Natural killer cell treated with Interleukin-12 subunit alpha and Interleukin-12 subunit beta and Interleukin-15 and Interleukin-18, amount 100 ng/mL, for 72 hours (primary cell): ENCODE measurements around the gene CHD5. TPM values are rescaled to one million over a fixed set of nuclear protein-coding genes. Genes with fewer than 3 reads are reported as not detected.

Source experiments
- ATAC-seq, 2 donors: fragments of 150-1000 bp; cut with Tn5 transposase in 1 of 2; sonication (Bioruptor Pico), chemical (Tn5 transposase) in 1 of 2; 2 replicates each; pipeline ENCODE4 v1.10.0; 2021
- DNase-seq: peaks from one replicate; pipeline ENCODE4 v3.0.0; 2022; ENCODE audit warnings: low spot score
- H3K27ac Mint-ChIP-seq, 2 donors: 1 replicate in 1 of 2; 2 replicates in 1 of 2; pipeline ENCODE4 v1.8.0; 2022; ENCODE audit warnings: mixed read lengths in 2 of 2, mild to moderate bottlenecking in 1 of 2, moderate library complexity in 1 of 2
- H3K27me3 Mint-ChIP-seq, 2 donors: 1 replicate in 1 of 2; 2 replicates in 1 of 2; pipeline ENCODE4 v1.8.0; 2022; ENCODE audit warnings: mixed read lengths in 2 of 2
- H3K36me3 Mint-ChIP-seq: one replicate; pipeline ENCODE4 v1.8.0; 2022; ENCODE audit warnings: mixed read lengths
- H3K4me1 Mint-ChIP-seq, 2 donors: 1 replicate in 1 of 2; 2 replicates in 1 of 2; pipeline ENCODE4 v1.8.0; 2022; ENCODE audit warnings: low read depth in 2 of 2, mixed read lengths in 2 of 2, mild to moderate bottlenecking in 1 of 2
- H3K4me3 Mint-ChIP-seq: one replicate; pipeline ENCODE4 v1.8.0; 2022; ENCODE audit warnings: mixed read lengths
- H3K9me3 Mint-ChIP-seq: 2 replicates; pipeline ENCODE4 v1.8.0; 2022; ENCODE audit warnings: mixed read lengths
- total RNA-seq, 2 donors: library from RNA; stranded (reverse); gene quantifications; one replicate each; pipeline ENCODE4 v1.2.3, GENCODE V29; 2022

Gene CHD5
- total RNA-seq, 2 donors from 2014 or later = 0.31 to 0.78 TPM

DNA sequence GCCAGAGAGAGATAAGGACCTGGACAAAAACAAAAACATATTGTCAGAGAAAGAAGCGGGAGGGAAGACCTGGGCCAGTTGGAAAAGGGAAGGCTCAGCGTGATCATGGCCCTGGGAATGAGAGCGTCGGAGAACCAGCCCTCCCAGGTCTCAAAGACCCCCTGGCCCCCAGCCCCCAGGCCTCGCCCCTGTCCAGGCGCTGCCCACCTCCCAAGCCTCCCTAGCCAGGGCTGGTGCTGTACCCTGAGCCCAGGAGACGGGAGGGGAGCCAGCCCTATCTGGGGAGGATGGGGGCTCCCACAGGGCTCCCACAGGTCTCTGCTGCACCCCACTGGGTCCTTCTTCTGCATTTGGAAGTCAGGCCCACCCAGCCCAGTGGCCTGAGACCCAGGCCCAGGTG lies 15.1 kb downstream of the CHD5 start:
- no peak for DNase-seq
- Mint-ChIP-seq H3K4me3 (no peak overlapping the region), H3K4me1 (no peaks in the 10 kb centered on the region), H3K9me3 (no peaks in the 10 kb centered on the region), H3K27me3 (peaks cover 6 to 9% of the 10 kb centered on the region in 2 donors), H3K36me3 (no peaks in the 10 kb centered on the region), H3K27ac (no peak overlapping the region)
- ATAC-seq = no peak

DNA sequence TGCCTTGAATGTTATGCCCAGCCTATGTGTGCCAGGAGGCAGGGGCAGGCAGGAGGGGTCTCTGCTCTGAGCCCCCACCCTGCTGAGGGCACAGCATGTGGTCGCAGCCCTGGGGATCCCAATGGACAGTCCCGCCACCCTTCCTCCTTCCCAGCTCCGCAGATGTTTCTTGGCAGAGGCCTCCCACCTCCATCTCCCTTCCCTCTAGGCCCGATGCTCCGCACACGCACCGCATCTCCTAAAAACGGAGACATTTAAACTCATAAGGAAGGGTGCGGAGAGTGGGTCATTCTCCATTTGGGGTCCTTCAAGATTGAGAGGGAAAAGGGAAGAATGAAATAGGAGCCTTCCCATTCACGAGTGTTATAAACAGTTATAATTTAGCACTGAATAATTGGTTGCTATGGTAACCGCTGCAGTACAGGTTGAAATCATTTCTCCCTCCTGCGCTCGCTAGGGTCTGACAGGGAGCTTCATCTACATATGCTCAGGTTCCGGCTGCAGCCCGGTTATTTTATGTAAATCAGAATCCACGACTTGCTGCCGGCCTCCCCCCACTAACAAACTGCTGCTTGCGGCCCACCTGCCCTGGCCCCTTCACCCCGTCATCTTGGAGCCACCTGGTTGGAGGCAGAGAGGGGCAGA lies 16.0 kb downstream of the CHD5 start:
- Mint-ChIP-seq H3K27ac (no peak overlapping the region), H3K4me1 (no peaks in the 10 kb centered on the region), H3K27me3 (peaks cover 12 to 14% of the 10 kb centered on the region in 2 donors), H3K36me3 (no peaks in the 10 kb centered on the region), H3K4me3 (no peak overlapping the region), H3K9me3 (no peaks in the 10 kb centered on the region)
- DNase-seq (no peak), ATAC-seq (no peak)

DNA sequence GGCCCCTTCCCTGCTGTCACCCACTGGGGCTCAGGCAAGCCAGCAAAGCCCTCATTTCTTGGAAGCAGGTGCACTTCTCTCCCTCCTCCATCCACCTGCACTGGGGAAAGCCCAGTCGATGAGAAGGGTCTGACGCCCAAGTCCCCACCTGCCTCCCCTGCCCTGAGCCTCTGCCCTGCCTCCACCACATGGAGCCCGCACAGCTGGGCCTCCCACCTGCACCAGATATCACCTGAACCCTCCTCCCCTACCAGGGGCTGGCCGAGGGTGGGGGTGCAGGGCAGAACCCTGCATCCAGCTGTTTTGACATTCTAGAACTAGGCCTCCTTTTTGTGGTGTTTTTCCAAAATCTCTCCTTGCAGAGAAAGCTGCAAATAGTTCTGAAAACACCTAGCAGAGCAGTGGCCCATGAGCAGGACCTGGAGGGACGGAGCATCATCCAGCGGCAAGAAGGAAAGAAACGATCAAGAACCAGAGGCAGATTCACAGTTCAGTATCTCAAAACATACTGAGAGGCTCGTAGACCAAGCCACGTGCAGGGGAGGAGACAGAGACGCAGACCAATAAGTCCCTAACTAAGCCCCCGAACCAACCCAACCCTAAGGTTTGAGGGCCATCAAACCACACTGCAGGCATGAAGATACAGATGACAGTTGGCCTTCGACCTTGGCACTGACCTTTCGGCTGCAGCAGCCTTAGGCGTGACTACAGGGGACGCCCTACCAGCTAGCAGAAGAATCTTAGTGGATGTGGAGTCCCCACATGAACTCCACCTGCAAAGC lies 16.7 kb downstream of the CHD5 start:
- Mint-ChIP-seq H3K27me3 (peaks cover 12 to 15% of the 10 kb centered on the region in 2 donors), H3K4me1 (no peaks in the 10 kb centered on the region), H3K36me3 (no peaks in the 10 kb centered on the region), H3K4me3 (no peak overlapping the region), H3K27ac (no peak overlapping the region), H3K9me3 (no peaks in the 10 kb centered on the region)
- no peak for ATAC-seq
- DNase-seq = no peak

DNA sequence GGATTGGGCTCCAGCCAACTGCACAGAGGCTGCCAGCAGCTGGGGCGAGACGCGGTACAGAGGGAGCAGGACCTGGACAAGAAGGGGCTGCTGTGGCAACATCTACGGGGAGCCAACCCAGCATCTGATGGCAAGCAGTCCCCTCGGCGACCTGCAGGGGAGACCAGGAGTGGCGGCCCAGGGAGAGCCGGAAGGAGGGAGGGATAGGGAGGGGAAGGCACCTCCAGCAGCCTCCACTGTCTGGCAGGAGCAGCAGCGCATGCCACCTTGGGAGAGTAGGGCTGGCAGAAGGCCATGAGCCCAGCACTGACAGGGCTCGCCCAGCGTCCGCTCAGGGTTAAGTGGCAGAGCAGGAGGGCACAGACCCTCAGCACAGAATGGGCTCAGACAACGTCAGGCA lies 17.3 kb downstream of the CHD5 start:
- no peaks in the 10 kb centered on the region for H3K9me3 Mint-ChIP-seq
- ATAC-seq (no peak), DNase-seq (no peak)
- H3K4me3 Mint-ChIP-seq = no peak overlapping the region
- no peaks in the 10 kb centered on the region for H3K36me3 Mint-ChIP-seq
- no peaks in the 10 kb centered on the region for H3K4me1 Mint-ChIP-seq
- no peak overlapping the region for H3K27ac Mint-ChIP-seq
- H3K27me3 Mint-ChIP-seq = peaks cover 12 to 15% of the 10 kb centered on the region in 2 donors

DNA sequence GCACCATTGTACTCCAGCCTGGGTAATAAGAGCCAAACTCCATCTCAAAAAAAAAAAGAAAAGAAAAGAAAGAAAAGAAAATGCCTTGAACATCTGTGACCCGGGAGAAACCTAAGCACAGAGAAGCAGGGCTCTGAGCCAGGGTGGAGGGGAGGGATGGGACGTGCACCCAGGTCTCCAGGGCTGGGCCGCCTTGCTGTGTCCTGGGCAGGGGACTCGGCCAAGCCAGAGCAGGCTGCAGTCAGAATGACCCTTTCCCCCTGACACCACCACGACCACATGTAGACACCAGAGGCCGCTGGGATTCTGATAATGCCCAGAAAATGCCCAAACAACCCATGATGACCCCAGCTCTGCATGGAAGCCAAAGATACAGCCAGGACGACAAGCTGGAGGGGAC lies 17.8 kb downstream of the CHD5 start:
- Mint-ChIP-seq H3K4me3 (no peak overlapping the region), H3K36me3 (no peaks in the 10 kb centered on the region), H3K27ac (no peak overlapping the region), H3K9me3 (no peaks in the 10 kb centered on the region), H3K27me3 (peaks cover 12 to 15% of the 10 kb centered on the region in 2 donors), H3K4me1 (no peaks in the 10 kb centered on the region)
- ATAC-seq (no peak), DNase-seq (no peak)

DNA sequence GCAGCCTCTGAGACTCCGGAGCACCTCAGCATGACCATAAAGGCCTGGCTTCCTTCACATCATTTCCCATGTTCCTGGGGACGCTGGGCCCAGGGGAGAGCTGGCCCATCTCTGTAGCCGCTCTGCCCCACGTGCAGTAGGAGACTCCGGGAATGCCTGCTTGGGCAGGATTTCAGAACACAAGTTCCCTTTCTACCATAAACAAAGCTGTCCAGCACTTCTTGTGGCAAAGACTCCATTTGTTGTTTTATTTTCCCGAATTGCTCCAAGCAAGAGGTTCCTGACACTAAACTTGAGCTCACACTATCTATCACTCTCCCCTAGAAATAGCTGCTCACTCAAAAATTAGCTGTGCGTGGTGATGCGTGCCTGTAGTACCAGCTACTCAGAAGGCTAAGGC lies 21.9 kb downstream of the CHD5 start:
- no peak for ATAC-seq
- Mint-ChIP-seq H3K27ac (no peak overlapping the region), H3K4me1 (peaks cover 0 to 2% of the 10 kb centered on the region in 2 donors), H3K4me3 (no peak overlapping the region), H3K36me3 (no peaks in the 10 kb centered on the region), H3K9me3 (no peaks in the 10 kb centered on the region), H3K27me3 (peaks cover 11 to 12% of the 10 kb centered on the region in 2 donors)
- no peak for DNase-seq

DNA sequence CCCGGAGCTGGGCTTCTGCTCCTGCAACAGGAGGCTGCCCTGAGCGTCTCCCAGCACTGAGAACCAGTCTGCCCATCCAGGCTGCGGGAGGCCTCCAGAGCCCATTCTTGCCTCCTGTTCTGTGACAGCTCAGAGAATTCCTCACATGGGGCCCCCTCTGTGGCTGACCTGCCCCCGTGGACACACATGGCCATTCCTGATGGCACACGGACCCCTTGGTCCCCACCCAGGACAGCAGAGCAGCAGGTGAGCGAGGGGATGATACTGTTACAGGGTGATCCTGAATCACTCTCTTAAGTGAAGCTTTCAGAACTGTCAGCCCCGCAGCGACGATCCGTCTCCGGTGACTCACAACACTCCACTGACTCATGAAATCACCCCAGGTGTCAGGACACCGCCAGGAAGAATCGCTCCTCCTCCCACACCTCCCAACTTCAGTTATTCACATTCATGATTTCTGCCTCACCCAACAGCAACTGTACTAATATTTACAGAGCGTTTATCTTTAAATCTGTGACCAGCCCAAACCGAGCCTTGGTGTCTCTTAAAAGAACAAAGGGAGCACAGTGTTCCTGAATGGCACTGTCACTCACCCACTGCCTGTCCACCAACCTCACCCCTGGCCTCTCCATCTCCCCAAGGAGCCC lies 22.5 kb downstream of the CHD5 start:
- peaks cover 11 to 12% of the 10 kb centered on the region in 2 donors for H3K27me3 Mint-ChIP-seq
- peaks cover 0 to 2% of the 10 kb centered on the region in 2 donors for H3K4me1 Mint-ChIP-seq
- no peaks in the 10 kb centered on the region for H3K36me3 Mint-ChIP-seq
- H3K9me3 Mint-ChIP-seq = no peaks in the 10 kb centered on the region
- H3K27ac Mint-ChIP-seq = no peak overlapping the region
- no peak overlapping the region for H3K4me3 Mint-ChIP-seq
- ATAC-seq (no peak), DNase-seq (no peak)

DNA sequence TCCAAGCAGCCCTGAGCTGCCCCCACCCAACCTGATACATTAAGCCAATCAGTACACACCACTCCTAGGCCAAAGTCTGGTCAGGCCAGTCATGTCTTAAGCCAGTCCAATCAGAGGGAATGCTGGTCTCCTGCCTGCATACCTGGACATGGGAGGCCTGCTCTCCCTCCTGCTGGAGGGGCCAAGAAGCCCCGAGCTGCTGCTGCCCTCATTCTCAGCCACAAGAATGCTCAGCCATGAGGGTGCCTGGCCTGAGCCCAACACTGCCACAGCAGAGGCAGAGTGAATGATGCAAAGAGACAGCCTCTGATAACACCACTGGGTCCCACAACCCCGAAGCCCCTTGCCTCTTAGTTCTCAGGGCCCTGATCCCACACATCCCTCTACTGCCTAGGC lies 23.0 kb downstream of the CHD5 start:
- H3K27me3 Mint-ChIP-seq = peaks cover 11 to 12% of the 10 kb centered on the region in 2 donors
- no peak for ATAC-seq

DNA sequence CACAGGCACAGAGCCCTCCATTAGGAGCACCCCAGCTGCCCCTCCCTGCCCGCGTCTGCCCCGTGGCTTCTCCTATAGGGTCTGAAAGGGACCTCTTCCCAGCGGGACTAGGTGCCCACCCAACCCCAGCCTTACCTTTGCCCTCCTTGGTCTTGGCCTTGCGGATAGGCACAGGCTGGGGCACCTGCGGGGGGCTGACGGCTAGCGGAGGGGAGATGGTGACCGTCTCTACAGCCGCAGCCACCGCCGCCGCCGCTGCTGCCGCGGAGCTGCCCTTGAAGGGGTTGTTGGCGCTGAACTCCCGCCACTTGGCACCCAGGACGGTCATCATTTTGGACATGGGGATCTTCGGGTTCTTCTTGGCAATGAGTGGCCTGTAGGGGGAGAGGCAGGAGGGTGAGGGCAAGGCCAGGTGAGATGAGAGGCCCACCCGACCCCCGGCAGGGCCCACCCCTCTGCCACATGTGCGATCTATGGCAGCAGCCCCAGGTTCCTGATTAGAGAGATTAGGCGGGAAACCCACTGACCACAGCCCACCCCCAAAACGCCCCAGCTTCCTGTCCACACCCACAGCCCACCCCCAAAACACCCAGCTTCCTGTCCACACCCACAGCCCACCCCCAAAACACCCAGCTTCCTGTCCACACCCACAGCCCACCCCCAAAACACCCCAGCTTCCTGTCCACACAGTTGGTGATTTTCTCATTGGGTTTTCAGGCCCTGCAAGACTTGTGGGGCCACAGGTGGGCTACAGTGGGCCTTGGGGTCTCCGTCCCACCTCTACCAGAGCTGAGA lies 25.4 kb downstream of the CHD5 start:
- Mint-ChIP-seq H3K4me1 (peaks cover 0 to 2% of the 10 kb centered on the region in 2 donors), H3K36me3 (no peaks in the 10 kb centered on the region), H3K4me3 (no peak overlapping the region), H3K9me3 (no peaks in the 10 kb centered on the region), H3K27me3 (peaks cover 3 to 5% of the 10 kb centered on the region in 2 donors), H3K27ac (no peak overlapping the region)
- DNase-seq (no peak), ATAC-seq (no peak)

More for the DNA sequence above, 23.0 kb downstream of the CHD5 start:
- Mint-ChIP-seq H3K4me3 (no peak overlapping the region), H3K9me3 (no peaks in the 10 kb centered on the region), H3K27ac (no peak overlapping the region), H3K36me3 (no peaks in the 10 kb centered on the region), H3K4me1 (peaks cover 0 to 2% of the 10 kb centered on the region in 2 donors)
- no peak for DNase-seq

DNA sequence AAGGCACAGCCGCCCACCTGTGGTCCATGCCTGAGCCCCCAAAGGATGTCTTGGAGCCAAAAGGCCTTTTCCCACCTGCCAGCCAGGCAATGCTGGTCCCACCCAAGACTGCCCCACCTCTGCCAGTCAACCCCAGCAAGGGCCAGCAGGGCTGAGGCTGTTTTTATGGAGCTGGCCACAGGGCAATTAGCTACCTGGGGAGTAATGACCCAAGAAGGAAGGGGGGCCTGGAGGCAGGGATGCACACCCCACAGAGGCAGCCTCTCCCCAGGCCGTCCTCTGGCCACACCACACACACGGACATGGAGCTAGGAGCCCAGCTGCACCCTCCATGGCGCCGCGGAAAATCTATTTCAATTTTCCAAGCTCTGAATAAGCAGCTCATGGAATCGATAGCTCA lies 27.2 kb downstream of the CHD5 start:
- DNase-seq (no peak), ATAC-seq (no peak)
- H3K9me3 Mint-ChIP-seq = no peaks in the 10 kb centered on the region
- no peaks in the 10 kb centered on the region for H3K36me3 Mint-ChIP-seq
- no peaks in the 10 kb centered on the region for H3K27me3 Mint-ChIP-seq
- H3K27ac Mint-ChIP-seq = no peak overlapping the region
- peaks cover 0 to 2% of the 10 kb centered on the region in 2 donors for H3K4me1 Mint-ChIP-seq
- no peak overlapping the region for H3K4me3 Mint-ChIP-seq

DNA sequence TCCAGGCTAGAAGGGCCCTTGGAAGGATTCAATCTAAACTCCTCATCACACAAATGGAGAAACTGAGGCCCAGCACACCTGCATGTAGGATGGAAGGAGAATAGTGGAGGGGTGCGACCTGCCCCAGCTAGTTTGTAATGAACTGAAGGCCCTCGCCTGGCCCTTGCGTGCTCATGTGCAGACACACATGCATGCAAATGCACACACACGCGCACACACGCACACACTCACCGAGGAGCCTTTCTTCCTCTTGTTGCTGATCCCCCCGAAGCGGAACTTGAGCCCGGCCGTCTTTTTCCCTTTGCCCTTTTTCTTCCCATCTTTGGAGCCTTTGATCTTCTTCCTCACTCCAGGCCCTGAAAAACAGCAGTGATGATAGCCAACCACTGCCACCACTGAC lies 27.9 kb downstream of the CHD5 start:
- Mint-ChIP-seq H3K9me3 (no peaks in the 10 kb centered on the region), H3K27ac (no peak overlapping the region), H3K27me3 (no peaks in the 10 kb centered on the region), H3K4me3 (no peak overlapping the region), H3K4me1 (peaks cover 0 to 2% of the 10 kb centered on the region in 2 donors), H3K36me3 (no peaks in the 10 kb centered on the region)
- no peak for DNase-seq
- no peak for ATAC-seq

DNA sequence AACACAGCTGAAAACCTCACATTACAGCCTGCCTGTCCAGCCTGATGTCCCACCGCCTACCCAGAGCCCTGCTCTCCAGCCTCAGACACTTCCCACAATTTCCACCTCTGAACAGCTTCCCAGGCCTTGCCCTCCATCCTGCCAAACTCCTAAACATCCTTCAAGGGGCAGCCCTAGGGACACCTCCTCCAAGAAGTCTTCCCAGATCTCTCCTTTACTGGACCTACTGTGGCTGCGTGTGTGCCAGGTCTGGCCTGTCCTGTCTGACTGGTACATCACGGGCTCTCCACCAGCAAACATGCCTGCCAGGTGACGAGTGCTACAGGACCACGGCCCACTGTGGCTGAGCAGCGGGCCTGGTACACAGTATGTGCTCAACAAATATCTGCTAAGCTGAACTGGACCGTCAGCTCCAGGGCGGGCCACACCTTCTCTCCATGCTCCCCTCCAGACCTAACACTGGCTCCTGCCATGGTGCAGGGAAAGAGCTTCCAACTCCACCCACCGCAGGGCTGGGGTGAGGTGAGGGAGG lies 28.8 kb downstream of the CHD5 start:
- peaks cover 0 to 2% of the 10 kb centered on the region in 2 donors for H3K4me1 Mint-ChIP-seq
- no peaks in the 10 kb centered on the region for H3K9me3 Mint-ChIP-seq
- no peak overlapping the region for H3K4me3 Mint-ChIP-seq
- H3K36me3 Mint-ChIP-seq = no peaks in the 10 kb centered on the region
- DNase-seq (no peak), ATAC-seq (no peak)
- no peak overlapping the region for H3K27ac Mint-ChIP-seq
- no peaks in the 10 kb centered on the region for H3K27me3 Mint-ChIP-seq
